ENCODE measurements around the gene MADCAM1.

The MADCAM1 gene

DNA sequence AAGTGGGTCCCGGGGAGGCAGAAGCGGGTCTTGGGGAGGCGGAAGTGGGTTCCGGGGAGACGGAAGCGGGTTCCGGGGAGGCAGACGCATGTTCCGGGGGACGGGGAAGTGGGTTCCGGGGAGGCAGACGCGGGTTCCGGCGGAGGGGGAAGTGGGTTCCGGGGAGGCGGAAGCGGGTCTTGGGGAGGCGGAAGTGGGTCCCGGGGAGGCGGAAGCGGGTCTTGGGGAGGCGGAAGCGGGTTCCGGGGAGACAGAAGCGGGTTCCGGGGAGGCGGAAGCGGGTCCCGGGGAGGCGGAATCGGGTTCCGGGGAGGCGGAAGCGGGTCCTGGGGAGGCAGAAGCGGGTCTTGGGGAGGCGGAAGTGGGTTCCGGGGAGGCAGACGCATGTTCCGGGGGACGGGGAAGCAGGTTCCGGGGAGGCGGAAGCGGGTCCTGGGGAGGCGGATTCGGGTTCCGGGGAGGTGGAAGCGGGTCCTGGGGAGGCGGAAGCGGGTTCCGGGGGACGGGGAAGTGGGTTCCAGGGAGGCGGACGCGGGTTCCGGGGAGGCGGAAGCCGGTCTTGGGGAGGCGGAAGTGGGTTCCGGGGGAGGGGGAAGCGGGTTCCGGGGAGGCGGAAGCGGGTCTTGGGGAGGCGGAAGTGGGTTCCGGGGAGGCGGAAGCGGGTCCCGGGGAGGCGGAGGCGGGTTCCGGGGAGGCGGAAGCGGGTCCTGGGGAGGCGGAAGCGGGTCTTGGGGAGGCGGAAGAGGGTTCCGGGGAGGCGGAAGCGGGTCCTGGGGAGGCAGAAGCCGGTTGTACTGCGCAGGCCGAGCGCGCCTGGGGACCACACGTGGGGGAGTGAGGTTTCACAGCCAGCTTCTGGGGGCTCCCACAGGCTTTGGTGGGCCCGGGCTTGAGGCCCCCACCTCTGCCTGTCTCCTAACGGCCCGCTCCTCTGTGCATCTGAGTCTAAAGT is 37.9 kb upstream of the MADCAM1 start:
- peaks cover 30% of the 10 kb centered on the region for H3K27me3 ChIP-seq (ENCODE audit: insufficient read depth, low read length)
- H3K27ac ChIP-seq (ENCODE audit: low read length): no peak overlapping the region
- no peak overlapping the region for H3K4me3 ChIP-seq (ENCODE audit: low read length)
- no peaks in the 10 kb centered on the region for H3K36me3 ChIP-seq (ENCODE audit: insufficient read depth, low read depth, low read length)
- no peaks in the 10 kb centered on the region for H3K9me3 ChIP-seq (ENCODE audit: insufficient read depth, low read depth, low read length)
- no peak overlapping the region for H3K9ac ChIP-seq (ENCODE audit: low read depth, low read length)
- H3K4me1 ChIP-seq (ENCODE audit: insufficient read depth, low read length): no peaks in the 10 kb centered on the region

GRCh38 chr19:459724-460511 is 36.4 kb upstream of the MADCAM1 start:
- Histone ChIP-seq H3K36me3 (ENCODE audit: insufficient read depth, low read depth, low read length) (no peaks in the 10 kb centered on the region), H3K4me3 (ENCODE audit: low read length) (peak overlapping the region; percentile 66), H3K27me3 (ENCODE audit: insufficient read depth, low read length) (peaks cover 30% of the 10 kb centered on the region), H3K4me1 (ENCODE audit: insufficient read depth, low read length) (no peaks in the 10 kb centered on the region), H3K27ac (ENCODE audit: low read length) (no peak overlapping the region), H3K9ac (ENCODE audit: low read depth, low read length) (no peak overlapping the region), H3K9me3 (ENCODE audit: insufficient read depth, low read depth, low read length) (no peaks in the 10 kb centered on the region)

GRCh38 chr19:460877-461720 is 35.2 kb upstream of the MADCAM1 start, which contains the start of gene SHC2:
TSS of gene SHC2 (minus strand) at chr19:461033. CDS start at chr19:460996, 37 bp downstream.
- Histone ChIP-seq H3K4me3 (ENCODE audit: low read length) (peak within 1 kb of the TSS; percentile 66), H3K9ac (ENCODE audit: low read depth, low read length) (no peak within 1 kb of the TSS), H3K4me1 (ENCODE audit: insufficient read depth, low read length) (no peaks in the 10 kb centered on the region), H3K27ac (ENCODE audit: low read length) (no peak within 1 kb of the TSS), H3K36me3 (ENCODE audit: insufficient read depth, low read depth, low read length) (no peaks in the 10 kb centered on the region), H3K27me3 (ENCODE audit: insufficient read depth, low read length) (peaks cover 30% of the 10 kb centered on the region), H3K9me3 (ENCODE audit: insufficient read depth, low read depth, low read length) (no peaks in the 10 kb centered on the region)

DNA sequence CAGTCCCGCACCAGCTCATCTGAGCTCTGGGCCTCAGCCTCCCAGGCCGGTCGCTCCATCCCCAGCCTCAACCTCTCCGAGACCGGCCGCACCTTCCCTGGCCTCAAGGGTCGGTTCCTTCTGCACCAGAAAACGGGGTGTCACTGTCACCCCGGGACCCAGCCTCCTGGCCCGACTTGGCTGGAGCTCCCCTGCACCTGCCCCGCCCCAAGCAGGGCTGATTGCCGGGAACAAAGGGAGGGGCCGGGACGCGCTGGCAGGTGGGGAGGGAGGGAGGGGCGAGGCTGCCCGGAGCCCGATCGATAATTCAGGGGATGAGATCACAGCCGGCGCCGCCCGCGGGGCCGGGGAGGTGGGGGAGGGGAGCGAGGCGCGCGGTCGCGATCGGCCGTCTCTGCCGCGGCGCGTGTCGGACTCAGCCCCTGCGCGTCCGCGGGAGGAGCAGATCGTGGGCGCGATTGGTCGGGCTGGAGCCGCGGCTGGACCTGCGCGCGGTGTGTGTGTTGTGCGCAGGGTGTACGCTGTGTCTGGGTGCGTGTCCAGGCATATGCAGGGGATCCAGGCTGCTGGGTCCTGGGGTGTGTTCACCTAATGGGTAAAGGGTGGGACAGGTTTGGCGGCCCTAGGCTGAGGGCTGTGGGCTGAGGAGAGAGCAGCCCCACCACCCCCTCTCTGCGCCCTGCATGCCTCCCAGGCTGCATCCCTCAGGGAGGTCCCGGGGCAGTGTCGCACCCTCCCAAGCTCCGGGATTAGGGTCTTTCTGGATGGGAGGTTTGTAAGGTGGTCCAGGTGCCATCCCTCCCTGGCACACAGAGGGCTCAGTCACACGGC is 34.4 kb upstream of the MADCAM1 start:
- peak overlapping the region; percentile 56; the same call in 1 of the 2 replicates for H3K4me3 ChIP-seq (ENCODE audit: low read length)
- H3K27ac ChIP-seq (ENCODE audit: low read length): no peak overlapping the region
- H3K36me3 ChIP-seq (ENCODE audit: insufficient read depth, low read depth, low read length): no peaks in the 10 kb centered on the region
- H3K4me1 ChIP-seq (ENCODE audit: insufficient read depth, low read length): no peaks in the 10 kb centered on the region
- H3K9me3 ChIP-seq (ENCODE audit: insufficient read depth, low read depth, low read length): no peaks in the 10 kb centered on the region
- no peak overlapping the region for H3K9ac ChIP-seq (ENCODE audit: low read depth, low read length)
- H3K27me3 ChIP-seq (ENCODE audit: insufficient read depth, low read length): peaks cover 30% of the 10 kb centered on the region

GRCh38 chr19:463483-464207 is 32.6 kb upstream of the MADCAM1 start:
- Histone ChIP-seq H3K9ac (ENCODE audit: low read depth, low read length) (no peak overlapping the region), H3K4me3 (ENCODE audit: low read length) (no peak overlapping the region), H3K4me1 (ENCODE audit: insufficient read depth, low read length) (no peaks in the 10 kb centered on the region), H3K9me3 (ENCODE audit: insufficient read depth, low read depth, low read length) (no peaks in the 10 kb centered on the region), H3K36me3 (ENCODE audit: insufficient read depth, low read depth, low read length) (no peaks in the 10 kb centered on the region), H3K27me3 (ENCODE audit: insufficient read depth, low read length) (peaks cover 30% of the 10 kb centered on the region), H3K27ac (ENCODE audit: low read length) (no peak overlapping the region)

DNA sequence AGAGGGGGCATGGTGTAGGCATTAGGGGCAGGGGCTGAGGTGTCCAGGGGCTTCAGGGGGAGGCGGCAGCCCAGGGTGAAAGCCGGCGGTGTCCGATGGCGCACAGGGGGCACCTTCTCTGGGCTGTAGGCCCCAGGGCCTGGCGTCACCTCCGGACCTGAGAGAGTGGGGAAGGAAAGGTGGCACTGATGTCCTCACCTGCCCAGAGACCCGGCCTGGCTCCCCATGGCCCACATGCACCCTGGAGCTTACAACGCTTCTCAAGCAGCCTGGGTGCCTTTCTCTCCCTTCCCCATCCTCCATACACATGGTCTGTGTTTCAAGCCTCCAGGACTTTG is 32.1 kb upstream of the MADCAM1 start:
- Histone ChIP-seq H3K27me3 (ENCODE audit: insufficient read depth, low read length) (peaks cover 29% of the 10 kb centered on the region), H3K9ac (ENCODE audit: low read depth, low read length) (no peak overlapping the region), H3K27ac (ENCODE audit: low read length) (no peak overlapping the region), H3K9me3 (ENCODE audit: insufficient read depth, low read depth, low read length) (no peaks in the 10 kb centered on the region), H3K36me3 (ENCODE audit: insufficient read depth, low read depth, low read length) (no peaks in the 10 kb centered on the region), H3K4me3 (ENCODE audit: low read length) (no peak overlapping the region), H3K4me1 (ENCODE audit: insufficient read depth, low read length) (no peaks in the 10 kb centered on the region)

- H3K4me3 ChIP-seq (ENCODE audit: low read length): no peak overlapping the region
- H3K4me1 ChIP-seq (ENCODE audit: insufficient read depth, low read length): no peaks in the 10 kb centered on the region
- no peak overlapping the region for H3K27ac ChIP-seq (ENCODE audit: low read length)
- H3K27me3 ChIP-seq (ENCODE audit: insufficient read depth, low read length): peaks cover 20% of the 10 kb centered on the region
- H3K36me3 ChIP-seq (ENCODE audit: insufficient read depth, low read depth, low read length): no peaks in the 10 kb centered on the region
- no peak overlapping the region for H3K9ac ChIP-seq (ENCODE audit: low read depth, low read length)
- no peaks in the 10 kb centered on the region for H3K9me3 ChIP-seq (ENCODE audit: insufficient read depth, low read depth, low read length)
Observed at GRCh38 chr19:465056-465816, 31.1 kb upstream of the MADCAM1 start.

GRCh38 chr19:467554-467953 is 28.7 kb upstream of the MADCAM1 start:
- H3K27me3 ChIP-seq (ENCODE audit: insufficient read depth, low read length): peaks cover 3% of the 10 kb centered on the region
- H3K9me3 ChIP-seq (ENCODE audit: insufficient read depth, low read depth, low read length): no peaks in the 10 kb centered on the region
- H3K9ac ChIP-seq (ENCODE audit: low read depth, low read length): no peak overlapping the region
- no peak overlapping the region for H3K4me3 ChIP-seq (ENCODE audit: low read length)
- H3K4me1 ChIP-seq (ENCODE audit: insufficient read depth, low read length): no peaks in the 10 kb centered on the region
- H3K36me3 ChIP-seq (ENCODE audit: insufficient read depth, low read depth, low read length): no peaks in the 10 kb centered on the region
- H3K27ac ChIP-seq (ENCODE audit: low read length): no peak overlapping the region

DNA sequence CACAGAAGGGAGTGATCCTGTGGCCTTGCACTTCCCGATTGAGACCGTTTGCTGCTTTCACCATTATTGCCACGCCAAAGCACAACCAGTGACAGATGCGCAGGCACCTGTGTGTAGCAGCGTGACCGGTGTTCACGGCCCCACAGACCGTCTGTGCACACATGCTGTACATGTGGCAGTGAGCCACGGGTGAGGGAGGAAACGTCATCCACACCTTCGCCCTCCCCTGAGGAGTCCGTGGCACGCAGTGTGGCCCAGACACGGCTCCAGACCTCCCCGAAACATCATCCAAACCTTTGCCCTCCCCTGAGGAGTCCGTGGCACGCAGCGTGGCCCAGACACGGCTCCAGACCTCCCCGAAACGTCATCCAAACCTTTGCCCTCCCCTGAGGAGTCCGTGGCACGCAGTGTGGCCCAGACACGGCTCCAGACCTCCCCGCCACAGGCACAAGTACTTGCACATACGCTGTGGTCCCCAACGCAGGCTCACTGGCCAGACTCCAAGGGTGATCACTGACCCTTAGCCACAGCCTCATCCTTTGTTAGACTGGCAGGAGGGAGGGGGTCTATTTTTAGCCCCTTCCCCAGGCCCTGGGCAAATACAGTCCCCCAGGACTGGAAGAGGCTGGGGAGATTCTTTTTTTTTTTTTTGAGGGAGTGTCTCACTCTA is 27.6 kb upstream of the MADCAM1 start:
- Histone ChIP-seq H3K4me1 (ENCODE audit: insufficient read depth, low read length) (no peaks in the 10 kb centered on the region), H3K27me3 (ENCODE audit: insufficient read depth, low read length) (no peaks in the 10 kb centered on the region), H3K27ac (ENCODE audit: low read length) (no peak overlapping the region), H3K36me3 (ENCODE audit: insufficient read depth, low read depth, low read length) (no peaks in the 10 kb centered on the region), H3K9ac (ENCODE audit: low read depth, low read length) (no peak overlapping the region), H3K9me3 (ENCODE audit: insufficient read depth, low read depth, low read length) (no peaks in the 10 kb centered on the region), H3K4me3 (ENCODE audit: low read length) (no peak overlapping the region)
